NCI-H1417 treated with DMSO at 0.1 percent for 48 hours (cell line): Measurements from ENCODE around the gene FBLN7.

Source experiments
- DNase-seq: peaks from one replicate; lab custom pipeline; 2025; lab: John Stamatoyannopoulos, UW

FBLN7 gene

DNA sequence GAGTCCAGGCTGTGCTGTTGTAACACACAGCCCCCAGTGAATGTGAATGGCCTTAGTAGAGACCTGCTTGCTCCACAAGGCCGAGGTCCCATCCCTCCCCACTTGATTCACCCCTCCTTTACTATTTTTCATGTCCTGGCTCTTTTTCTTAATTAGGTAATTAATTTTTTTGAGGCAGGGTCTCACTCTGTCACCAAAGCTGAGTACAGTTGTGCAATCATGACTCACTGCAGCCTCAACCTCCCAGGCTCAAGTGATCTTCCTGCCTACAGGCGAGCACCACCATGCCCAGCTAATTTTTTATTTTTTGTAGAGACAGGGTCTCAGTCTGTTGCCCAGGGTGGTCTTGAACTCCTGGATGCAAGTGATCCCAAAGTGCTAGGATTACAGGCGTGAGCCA, 19.3 kb downstream of the FBLN7 start:
- no peak for DNase-seq

DNA sequence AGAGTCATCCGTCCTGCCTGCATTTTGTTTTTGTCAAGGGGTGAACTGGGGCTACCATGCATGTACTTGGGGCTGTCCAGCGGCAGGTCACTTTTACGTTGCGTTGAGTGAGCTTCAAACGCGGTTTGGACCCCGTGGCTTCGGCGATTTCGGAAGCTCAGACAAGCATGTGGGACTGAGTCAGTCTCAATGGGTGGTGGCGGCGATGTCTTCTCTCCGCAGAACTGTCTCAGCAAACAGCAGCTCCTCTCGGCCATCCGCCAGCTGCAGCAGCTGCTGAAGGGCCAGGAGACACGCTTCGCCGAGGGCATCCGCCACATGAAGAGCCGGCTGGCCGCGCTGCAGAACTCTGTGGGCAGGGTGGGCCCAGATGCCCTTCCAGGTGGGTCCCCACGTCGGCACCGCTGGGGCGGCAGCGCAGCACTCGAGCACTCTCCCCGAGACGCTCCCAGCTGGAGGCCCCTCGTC, 21.3 kb downstream of the FBLN7 start:
- no peak for DNase-seq

DNA sequence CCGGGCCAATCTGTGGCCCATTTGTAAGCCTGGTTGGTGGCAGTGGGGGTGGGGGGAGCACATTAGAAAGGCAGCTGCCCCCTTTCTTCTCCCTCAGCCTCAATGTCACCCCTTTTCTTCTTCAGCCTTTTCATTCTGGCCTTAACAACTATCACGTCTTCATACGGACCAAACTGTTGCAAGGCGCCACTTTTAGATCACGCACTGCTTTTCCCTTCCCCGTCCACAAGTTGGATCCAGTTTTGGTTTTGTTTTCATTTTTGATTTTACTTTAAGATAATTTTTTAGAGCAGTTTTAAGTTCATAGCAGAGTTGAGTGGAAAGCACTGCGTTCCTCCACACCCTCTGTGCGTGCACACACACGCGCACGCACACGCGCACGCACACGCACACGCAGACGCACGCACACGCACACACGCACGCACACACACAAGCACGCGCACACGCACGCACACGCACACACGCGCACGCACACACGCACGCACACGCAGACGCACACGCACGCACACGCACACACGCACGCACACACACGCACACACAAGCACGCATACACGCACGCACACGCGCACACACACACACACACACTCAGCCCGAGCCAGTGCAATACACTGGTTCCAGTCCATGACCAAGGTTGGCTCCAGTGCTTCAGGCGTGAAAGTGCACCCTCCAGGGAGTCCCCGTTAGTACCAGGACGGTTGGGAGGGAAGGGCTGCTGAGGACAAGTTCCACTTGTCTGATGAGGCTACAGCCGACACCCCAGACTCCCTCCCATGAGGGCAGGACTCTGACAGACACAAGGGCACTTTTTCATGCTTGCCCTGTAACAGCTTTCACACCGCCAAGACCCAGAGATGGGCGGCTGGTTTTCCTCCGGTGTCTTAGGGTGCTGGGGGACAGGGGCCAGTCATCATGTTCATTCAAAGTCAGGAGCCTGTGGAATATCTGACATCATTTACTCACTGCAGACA, 22.4 kb downstream of the FBLN7 start:
- DNase-seq = no peak

- DNase-seq = no peak
Measured at GRCh38 chr2:112161431-112162145, 23.4 kb downstream of the FBLN7 start.

DNA sequence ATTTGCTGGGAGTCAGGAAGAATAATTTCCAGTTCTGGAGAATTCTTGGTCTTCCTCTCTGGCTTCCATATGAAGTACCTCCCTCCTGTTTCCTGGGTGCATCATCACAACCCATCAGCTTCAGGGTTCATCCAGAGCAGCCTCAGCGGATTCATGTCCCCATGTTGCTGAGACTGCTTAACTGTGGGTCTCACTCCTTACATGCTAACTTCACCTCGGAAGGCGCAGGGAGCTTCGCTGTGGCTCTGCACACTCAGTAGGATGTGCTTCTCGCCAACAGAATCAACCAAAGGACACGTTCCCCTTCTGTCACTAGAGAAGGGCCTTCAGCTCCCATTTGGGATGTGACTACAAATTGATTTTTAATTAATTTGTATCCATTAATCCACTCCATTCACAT, 24.2 kb downstream of the FBLN7 start:
- DNase-seq = no peak

GRCh38 chr2:112162956-112163355, 24.8 kb downstream of the FBLN7 start:
- DNase-seq = no peak

GRCh38 chr2:112163541-112163981, 25.4 kb downstream of the FBLN7 start:
- DNase-seq = no peak

DNA sequence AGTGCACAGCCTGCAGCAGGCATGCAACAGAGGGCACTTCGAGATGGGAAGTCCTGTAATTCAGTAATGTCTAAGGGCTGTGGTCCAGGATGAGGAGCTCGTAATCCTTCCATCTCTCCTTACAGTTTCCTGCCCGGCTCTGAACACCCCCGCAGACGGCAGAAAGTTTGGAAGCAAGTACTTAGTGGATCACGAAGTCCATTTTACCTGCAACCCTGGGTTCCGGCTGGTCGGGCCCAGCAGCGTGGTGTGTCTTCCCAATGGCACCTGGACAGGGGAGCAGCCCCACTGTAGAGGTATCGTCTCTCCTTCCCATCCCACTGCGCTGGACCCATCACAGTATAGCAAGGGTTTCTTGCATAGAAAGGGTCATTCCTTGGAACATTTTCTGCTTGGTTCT, 26.7 kb downstream of the FBLN7 start:
- no peak for DNase-seq

DNA sequence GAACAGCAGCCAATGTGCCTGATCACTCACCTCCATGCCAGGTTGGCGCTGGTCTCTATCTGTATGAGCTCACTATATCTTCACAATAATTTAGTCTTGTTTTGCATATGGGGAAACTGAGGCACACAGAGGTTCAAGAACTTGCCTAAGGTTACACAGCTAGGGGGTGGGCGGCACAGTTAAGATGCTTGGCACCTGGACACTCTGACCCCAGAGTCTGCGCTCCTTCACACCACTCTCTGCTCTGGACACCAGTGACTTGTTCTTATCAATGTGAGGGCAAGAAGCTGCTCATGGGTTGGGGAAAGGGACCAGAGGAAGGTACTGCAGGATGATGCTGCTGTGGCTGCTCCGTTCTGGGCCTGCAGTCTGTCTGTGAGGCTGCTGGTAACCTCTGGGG, 27.1 kb downstream of the FBLN7 start:
- no peak for DNase-seq

- DNase-seq = no peak
Measured at GRCh38 chr2:112166806-112167499, 28.8 kb downstream of the FBLN7 start.

DNA sequence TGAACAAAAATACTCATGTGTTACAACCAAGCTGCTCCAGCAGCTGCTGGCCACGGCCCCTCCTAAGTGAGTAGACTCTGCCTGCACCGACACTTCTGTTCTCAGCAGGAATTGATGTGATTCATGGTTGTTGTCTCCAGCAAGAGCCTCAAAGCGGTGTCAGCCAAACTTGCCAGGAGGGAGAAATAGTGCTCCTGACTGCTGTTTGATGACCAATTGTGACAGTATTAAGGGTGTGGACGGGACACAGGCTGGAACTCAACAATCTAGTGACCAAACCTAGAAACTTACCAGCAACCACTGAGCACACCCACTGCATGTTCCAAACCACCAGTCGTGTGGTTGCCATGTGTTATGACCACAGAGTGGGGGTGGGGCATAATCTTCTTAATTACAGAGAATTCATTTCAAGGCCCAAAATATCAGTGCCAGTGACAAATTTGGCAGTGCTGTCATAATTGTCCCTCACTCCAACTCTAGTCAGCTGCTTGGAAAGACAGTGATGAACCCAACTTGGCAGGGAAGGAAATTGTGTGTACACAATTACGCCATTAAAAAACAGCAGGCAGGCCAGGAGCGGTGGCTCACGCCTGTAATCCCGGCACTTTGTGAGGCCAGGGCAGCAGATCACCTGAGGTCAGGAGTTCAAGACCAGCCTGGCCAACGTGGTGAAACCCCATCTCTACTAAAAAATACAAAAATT, 30.4 kb downstream of the FBLN7 start:
- DNase-seq = no peak

- DNase-seq = no peak
Measured at GRCh38 chr2:112170495-112170894, 32.3 kb downstream of the FBLN7 start.

DNA sequence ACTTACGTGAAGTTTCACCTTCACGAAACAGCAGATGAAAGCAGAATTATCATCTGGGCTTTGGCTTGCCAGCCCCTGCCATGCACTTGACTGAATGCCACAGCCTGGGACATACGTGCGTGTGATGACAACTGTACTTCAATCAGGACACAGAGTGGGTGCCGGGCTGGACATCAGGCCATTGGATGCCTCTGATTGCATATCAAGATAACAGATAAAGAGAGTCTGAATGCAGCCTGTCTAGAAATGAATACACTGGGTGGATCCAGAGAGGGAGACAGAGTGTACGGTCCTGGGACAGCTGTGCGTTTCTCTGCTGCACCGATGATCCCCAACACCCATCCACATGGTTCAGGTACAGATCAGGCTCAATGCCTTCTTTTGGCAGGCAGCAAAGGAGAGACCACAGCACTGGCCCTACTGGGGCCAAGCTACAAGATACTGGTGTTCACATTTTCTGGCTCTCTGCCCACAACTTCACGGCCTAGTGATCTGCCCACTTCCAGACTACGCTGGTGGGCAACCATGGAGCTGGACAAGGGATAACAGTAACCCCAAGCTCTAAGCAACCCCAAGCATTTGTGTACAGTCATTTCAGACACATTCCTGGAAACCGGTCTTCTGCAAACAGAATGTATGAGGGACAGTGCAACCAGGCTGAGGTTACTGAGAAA, 35.6 kb downstream of the FBLN7 start:
- no peak for DNase-seq

- no peak for DNase-seq
Measured at GRCh38 chr2:112174383-112174782, 36.2 kb downstream of the FBLN7 start.

- DNase-seq = no peak
Measured at GRCh38 chr2:112175333-112175732, 37.1 kb downstream of the FBLN7 start.

GRCh38 chr2:112175958-112176573, 37.9 kb downstream of the FBLN7 start:
- DNase-seq = no peak

GRCh38 chr2:112181571-112182290, 43.5 kb downstream of the FBLN7 start:
- no peak for DNase-seq

DNA sequence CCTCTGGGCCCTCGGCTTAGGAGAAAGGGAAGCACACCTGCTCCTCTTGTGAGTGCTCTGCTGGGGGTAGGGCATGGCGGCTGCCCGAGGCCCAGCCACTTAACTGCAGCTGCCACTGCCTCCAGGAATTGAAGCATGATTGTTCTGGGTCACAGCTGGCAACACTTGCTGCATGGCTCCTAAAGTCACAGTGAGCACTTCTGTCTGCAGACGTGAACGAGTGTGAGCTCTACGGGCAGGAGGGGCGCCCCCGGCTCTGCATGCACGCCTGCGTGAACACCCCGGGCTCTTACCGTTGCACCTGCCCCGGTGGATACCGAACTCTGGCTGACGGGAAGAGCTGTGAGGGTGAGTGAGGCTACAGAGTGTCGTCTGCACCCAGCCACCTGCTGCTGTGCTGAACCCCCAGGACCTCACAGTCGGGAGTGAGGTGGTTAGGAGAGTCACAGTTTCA, 44.4 kb downstream of the FBLN7 start:
- DNase-seq = peak; percentile 61

- DNase-seq = no peak
Measured at GRCh38 chr2:112183327-112184025, 45.3 kb downstream of the FBLN7 start.
